Loucy (cell line): ENCODE data around the gene TBC1D22A.

ENCODE experiments used
- H2AFZ ChIP-seq: fragments of 200-600 bp; sonication (generic); 2 replicates; pipeline ENCODE4 v1.6.0; 2016; ENCODE audit warnings: antibody characterized with exemption, mild to moderate bottlenecking, low read length, moderate library complexity
- H3F3A ChIP-seq: fragments of 200-600 bp; 2 replicates; pipeline ENCODE4 v1.6.0; 2016; ENCODE audit warnings: antibody characterized with exemption, low read depth, mild to moderate bottlenecking
- H3K27me3 ChIP-seq: fragments of 200-600 bp; sonication (generic); 2 replicates; pipeline ENCODE4 v1.6.1; 2014; ENCODE audit warnings: low read length, mild to moderate bottlenecking; ENCODE audit not compliant: insufficient read depth, poor library complexity, severe bottlenecking
- H3K36me3 ChIP-seq: fragments of 200-600 bp; sonication (generic); 2 replicates; pipeline ENCODE4 v1.6.1; 2016; ENCODE audit warnings: low read length; ENCODE audit not compliant: insufficient read depth
- H3K4me1 ChIP-seq: fragments of 200-600 bp; sonication (generic); 2 replicates; pipeline ENCODE4 v1.5.1; 2014; ENCODE audit warnings: low read length, mild to moderate bottlenecking; ENCODE audit not compliant: insufficient read depth, poor library complexity, severe bottlenecking
- H3K4me2 ChIP-seq: fragments of 200-600 bp; sonication (generic); 2 replicates; pipeline ENCODE4 v1.6.0; 2014; ENCODE audit warnings: antibody characterized with exemption, low read length, low read depth, mild to moderate bottlenecking; ENCODE audit not compliant: poor library complexity, severe bottlenecking
- H3K4me3 ChIP-seq: fragments of 200-600 bp; sonication (generic); 2 replicates; pipeline ENCODE4 v1.5.1; 2014; ENCODE audit warnings: low read length, mild to moderate bottlenecking, mixed read lengths; ENCODE audit not compliant: poor library complexity, severe bottlenecking
- H3K79me2 ChIP-seq: fragments of 200-600 bp; sonication (generic); 2 replicates; pipeline ENCODE4 v1.6.1; 2014; ENCODE audit warnings: low read length; ENCODE audit not compliant: insufficient read depth
- H3K9ac ChIP-seq: fragments of 200-600 bp; sonication (generic); 2 replicates; pipeline ENCODE4 v1.6.0; 2014; ENCODE audit warnings: mild to moderate bottlenecking, low read depth, low read length, moderate library complexity; ENCODE audit not compliant: poor library complexity, severe bottlenecking
- H3K9me2 ChIP-seq: fragments of 200-600 bp; sonication (generic); replicated peaks from 2 replicates; pipeline ENCODE4 v1.6.1; 2016; ENCODE audit warnings: low read depth, low read length, mixed read lengths
- H3K9me3 ChIP-seq: fragments of 200-600 bp; sonication (generic); 2 replicates; pipeline ENCODE4 v1.6.1; 2014; ENCODE audit warnings: mild to moderate bottlenecking, antibody characterized with exemption, low read length, low read depth; ENCODE audit not compliant: insufficient read depth
- H4K20me1 ChIP-seq: fragments of 200-600 bp; sonication (generic); 2 replicates; pipeline ENCODE4 v1.6.0; 2014; ENCODE audit warnings: antibody characterized with exemption, low read length, mild to moderate bottlenecking; ENCODE audit not compliant: insufficient read depth, poor library complexity, severe bottlenecking
- EZH2phosphoT487 ChIP-seq: fragments of 200-600 bp; IDR thresholded peaks from 2 replicates; pipeline ENCODE4 v1.6.1; 2018; ENCODE audit warnings: antibody characterized with exemption, mild to moderate bottlenecking, moderate library complexity, borderline replicate concordance
- TF ChIP-seq, protein P1 (sequence below): fragments of 200-600 bp; sonication (generic); conservative IDR thresholded peaks from 2 replicates; pipeline ENCODE4 v1.5.1; 2014; ENCODE audit warnings: mild to moderate bottlenecking, antibody characterized with exemption, low read length

Gene TBC1D22A

DNA sequence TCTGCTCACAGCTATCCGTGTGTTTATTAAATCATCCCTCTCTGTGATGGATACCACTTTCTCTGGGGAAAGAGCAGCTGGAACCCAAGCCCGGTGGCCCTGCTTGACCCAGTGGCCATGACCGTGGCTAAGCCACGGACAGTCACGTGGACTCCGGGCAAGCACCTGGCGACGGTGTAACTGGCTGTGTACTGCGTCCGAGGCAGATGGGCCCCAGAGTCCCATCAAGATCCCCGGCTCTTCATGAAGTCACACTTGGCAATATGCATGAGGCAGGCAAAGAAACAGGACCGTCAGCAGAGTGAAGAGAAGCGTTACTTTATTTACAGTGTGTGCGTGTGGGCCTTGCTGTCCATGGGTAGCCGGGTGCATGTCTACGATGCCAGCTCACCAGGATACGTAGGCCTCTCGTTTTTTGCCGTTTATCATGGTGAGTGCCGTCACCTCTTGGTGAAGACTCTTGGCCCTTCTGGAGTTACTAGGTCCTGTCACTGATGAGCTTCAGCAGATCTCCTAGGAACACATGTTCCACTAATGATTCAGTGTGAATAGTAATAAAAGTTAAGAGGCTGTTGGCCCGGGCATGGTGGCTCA lies 366.3 kb downstream of the TBC1D22A start:
- Histone ChIP-seq H3F3A (no peaks in the 10 kb centered on the region), H3K9ac (no peak overlapping the region), H3K9me2 (no peaks in the 10 kb centered on the region), H3K4me1 (peaks cover 35% of the 10 kb centered on the region), H3K9me3 (no peaks in the 10 kb centered on the region), H4K20me1 (no peaks in the 10 kb centered on the region), H3K27me3 (no peaks in the 10 kb centered on the region), H3K4me2 (no peak overlapping the region), H3K4me3 (no peak overlapping the region), H3K79me2 (no peaks in the 10 kb centered on the region; the same call in 1 of the 2 replicates), H2AFZ (no peak overlapping the region), H3K36me3 (peaks cover 6% of the 10 kb centered on the region; the same call in 1 of the 2 replicates)
- no peak for TF ChIP-seq EZH2phosphoT487
- TF ChIP-seq, protein P1, sequence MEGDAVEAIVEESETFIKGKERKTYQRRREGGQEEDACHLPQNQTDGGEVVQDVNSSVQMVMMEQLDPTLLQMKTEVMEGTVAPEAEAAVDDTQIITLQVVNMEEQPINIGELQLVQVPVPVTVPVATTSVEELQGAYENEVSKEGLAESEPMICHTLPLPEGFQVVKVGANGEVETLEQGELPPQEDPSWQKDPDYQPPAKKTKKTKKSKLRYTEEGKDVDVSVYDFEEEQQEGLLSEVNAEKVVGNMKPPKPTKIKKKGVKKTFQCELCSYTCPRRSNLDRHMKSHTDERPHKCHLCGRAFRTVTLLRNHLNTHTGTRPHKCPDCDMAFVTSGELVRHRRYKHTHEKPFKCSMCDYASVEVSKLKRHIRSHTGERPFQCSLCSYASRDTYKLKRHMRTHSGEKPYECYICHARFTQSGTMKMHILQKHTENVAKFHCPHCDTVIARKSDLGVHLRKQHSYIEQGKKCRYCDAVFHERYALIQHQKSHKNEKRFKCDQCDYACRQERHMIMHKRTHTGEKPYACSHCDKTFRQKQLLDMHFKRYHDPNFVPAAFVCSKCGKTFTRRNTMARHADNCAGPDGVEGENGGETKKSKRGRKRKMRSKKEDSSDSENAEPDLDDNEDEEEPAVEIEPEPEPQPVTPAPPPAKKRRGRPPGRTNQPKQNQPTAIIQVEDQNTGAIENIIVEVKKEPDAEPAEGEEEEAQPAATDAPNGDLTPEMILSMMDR: no peak

DNA sequence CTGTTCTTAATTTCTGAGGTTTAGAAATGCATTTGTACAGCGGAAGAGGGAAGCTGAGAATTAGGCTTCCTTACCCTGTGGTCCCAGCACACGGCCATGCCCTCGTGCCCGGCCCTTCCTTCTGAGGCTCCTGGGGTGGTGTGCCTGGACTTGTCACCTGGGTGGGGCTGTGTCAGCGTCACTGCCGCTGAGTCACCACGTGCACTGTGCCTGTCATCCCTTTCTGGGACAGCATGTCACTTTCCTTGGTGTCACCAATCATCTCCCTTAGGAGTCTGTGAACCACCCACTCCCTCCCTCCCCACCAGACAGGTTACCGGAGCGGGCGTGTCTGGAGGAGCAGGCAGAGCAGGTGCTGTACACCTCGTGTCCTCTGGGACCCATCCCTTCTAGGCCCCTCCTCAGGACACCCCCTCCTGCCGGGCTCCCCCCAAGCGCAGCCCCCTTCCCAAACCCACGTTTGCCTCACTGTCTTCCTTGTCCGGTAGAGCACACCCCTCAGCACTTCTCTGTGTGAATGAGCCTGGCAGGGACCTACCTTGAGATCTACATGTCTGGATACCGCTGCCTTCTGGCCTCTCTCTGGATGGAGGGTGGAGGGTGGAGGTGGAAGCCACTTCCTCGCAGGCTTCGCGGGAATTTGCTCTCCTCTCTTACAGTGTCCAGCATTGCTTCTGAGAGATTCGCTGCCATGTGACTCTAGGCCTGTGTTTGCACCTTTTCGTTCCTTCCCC lies 367.6 kb downstream of the TBC1D22A start:
- no peaks in the 10 kb centered on the region for H3F3A ChIP-seq
- no peak overlapping the region for H3K4me3 ChIP-seq

DNA sequence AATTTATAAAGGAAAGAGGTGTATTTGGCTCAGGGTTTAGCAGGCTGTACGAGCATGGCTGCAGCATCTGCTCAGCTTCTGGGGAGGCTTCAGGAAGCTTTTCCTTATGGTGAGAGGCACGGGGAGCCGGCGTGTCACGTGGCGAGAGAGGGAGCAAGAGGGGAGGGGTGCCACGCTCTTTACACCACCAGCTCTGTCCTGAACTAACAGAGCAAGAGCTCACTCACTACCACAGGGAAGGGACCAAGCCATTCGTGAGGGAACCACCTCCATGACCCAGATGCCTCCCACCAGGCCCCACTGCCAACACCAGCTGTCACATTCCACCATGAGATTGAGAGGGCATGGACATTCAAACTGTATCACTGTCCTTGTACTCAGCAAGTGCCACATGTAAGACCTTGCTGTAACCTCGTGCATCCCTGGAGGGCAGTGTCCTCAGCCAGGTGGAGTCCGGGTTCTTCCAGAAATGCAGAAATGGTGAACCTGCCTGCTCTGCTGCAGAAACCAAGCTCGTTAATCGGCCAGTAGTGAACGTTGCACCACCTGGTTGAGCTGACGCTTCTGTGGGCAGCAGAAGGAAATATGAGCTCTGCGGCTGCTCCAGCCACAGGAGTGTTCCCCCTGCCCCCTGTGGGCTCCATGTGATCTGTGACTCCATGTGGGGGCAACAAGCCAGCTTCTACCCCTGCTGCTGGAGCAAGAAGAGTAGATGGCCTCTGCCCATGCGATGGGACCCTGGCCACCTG lies 368.6 kb downstream of the TBC1D22A start:
- peak overlapping the region; percentile 80 for H3K9ac ChIP-seq
- H3K9me3 ChIP-seq: no peaks in the 10 kb centered on the region
- H3K4me2 ChIP-seq: peak overlapping the region; percentile 57
- peaks cover 35% of the 10 kb centered on the region for H3K4me1 ChIP-seq
- peaks cover 6% of the 10 kb centered on the region; the same call in 1 of the 2 replicates for H3K36me3 ChIP-seq
- H3K79me2 ChIP-seq: peaks cover 2% of the 10 kb centered on the region; the same call in 1 of the 2 replicates
- H4K20me1 ChIP-seq: no peaks in the 10 kb centered on the region
- H3K4me3 ChIP-seq: peak overlapping the region; percentile 26
- H3K9me2 ChIP-seq: no peaks in the 10 kb centered on the region
- H3F3A ChIP-seq: no peaks in the 10 kb centered on the region
- H2AFZ ChIP-seq: no peak overlapping the region
- no peak for TF ChIP-seq EZH2phosphoT487
- TF ChIP-seq, protein P1: no peak
- no peaks in the 10 kb centered on the region for H3K27me3 ChIP-seq

More for the DNA sequence above, 367.6 kb downstream of the TBC1D22A start:
- Histone ChIP-seq H4K20me1 (no peaks in the 10 kb centered on the region), H2AFZ (no peak overlapping the region), H3K36me3 (peaks cover 6% of the 10 kb centered on the region; the same call in 1 of the 2 replicates), H3K9me3 (no peaks in the 10 kb centered on the region), H3K27me3 (no peaks in the 10 kb centered on the region), H3K9me2 (no peaks in the 10 kb centered on the region), H3K79me2 (no peaks in the 10 kb centered on the region; the same call in 1 of the 2 replicates), H3K9ac (peak overlapping the region; percentile 80), H3K4me1 (peaks cover 35% of the 10 kb centered on the region), H3K4me2 (peak overlapping the region; percentile 57)
- TF ChIP-seq, protein P1: no peak
- no peak for TF ChIP-seq EZH2phosphoT487
